Stimulated activated CD8-positive, alpha-beta memory T cell treated with anti-CD3 and anti-CD28 coated beads, Interleukin-4, amount 100 ng/mL, for 48 hours (primary cell): ENCODE measurements around the gene ZC3H4.
"Not testable (repeated sequence)": the region's sequence is repeated elsewhere in the genome, so short reads cannot be mapped to it uniquely, and the experiment has no call there.

Experiments
- DNase-seq: peaks from one replicate; pipeline ENCODE4 v3.0.0-alpha.2; 2020

Gene ZC3H4

DNA sequence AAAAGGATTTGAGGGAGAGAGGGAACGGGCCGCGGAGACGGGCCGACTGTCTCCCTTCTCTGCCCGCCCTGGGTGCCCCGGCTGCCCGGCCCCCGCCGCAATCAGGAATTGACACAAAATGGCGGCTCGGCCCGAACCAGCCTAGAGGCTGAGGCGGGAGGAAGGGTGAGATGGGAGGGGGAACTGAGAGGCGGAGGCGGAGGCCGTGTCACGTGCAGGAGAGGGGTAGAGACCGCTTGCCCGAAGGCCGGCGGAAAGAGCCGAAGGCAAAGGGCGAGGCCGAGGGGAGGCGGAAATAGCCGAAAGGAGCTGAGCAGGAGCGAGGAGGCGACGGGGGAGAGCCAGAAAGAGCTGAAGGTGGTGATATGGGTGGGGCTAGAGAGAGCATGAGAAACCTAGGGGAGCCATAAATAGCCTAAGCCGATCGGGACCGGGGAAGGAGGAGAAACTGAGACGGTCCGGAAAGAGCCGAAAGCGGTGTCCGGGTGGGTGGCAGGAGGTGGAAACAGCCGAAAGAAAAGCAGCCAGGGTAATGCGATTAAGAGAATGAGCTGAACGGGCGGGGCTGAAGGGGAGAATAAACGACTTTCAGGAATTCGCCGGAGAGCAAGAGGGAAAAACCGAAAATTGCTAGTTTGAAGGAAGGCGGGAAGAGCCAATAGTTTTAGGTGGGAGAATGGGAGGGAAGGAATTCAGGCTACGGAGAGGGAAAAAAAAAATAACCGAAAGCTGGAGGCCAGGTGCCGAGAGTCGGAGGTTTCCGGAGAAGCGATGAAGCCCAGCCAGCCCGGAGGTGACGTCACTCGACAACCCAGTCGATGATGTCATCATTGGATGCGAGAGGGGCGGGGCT lies at the start of gene ZC3H4:
Gene ZC3H4 (minus strand): TSS at position 780 of the 853 bp plus-strand sequence. CDS start 1,192 bp downstream, outside the sequence.
- DNase-seq, result peak; percentile 99

DNA sequence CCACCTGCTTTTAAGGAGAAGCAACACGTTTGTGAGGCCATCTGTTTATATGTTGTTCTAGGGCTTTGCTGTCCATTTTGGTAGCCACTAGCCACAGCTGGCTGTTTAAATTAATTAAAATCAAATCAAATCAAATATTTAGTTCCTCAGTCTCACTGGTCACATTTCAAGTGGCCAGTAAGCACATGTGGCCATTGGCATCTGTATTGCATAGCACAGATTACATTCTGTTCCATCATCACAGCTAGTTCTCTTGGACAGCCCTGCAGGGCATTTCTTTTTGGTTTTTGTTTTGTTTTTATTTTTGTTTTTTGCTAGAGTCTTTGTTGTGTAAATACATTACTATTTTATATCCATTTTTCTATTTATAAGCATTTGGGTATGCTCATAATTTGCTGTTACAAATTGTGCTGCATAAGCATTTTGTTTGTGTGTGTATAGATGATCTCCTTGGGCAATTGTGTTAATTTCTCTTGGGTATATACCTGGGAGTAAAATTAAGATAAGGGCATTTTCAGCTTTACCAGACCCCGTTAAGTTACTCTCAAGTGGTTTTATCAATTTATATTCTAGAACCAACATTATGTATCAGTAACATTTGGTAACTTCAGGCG lies 48.4 kb upstream of the ZC3H4 start:
- DNase-seq, result no peak

GRCh38 chr19:47158879-47159503 lies 45.4 kb upstream of the ZC3H4 start:
- peak; percentile 49 for DNase-seq

DNA sequence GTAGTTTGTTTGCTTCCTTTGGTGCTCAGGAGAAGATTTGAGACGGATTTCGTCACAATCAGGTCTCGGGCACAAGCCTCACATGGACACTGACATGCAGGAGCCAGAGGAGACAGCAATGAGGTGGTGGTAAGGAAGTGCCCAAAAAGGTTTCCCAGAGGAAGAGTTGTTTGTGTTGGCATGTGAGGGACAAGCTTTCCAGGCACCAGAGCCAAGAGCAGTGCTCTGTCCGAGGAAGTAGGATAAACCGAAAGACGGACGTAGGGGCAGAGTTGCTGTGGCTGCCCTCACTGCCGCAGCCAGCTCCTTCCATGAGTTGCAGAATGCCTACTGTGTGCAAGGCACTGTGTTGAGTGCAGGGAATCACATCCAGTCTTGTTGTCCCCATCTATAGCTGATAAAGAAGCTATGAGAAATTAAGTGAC lies 44.8 kb upstream of the ZC3H4 start:
- no peak for DNase-seq

- DNase-seq, result peak; percentile 39
Observed at GRCh38 chr19:47157431-47158321, 44.1 kb upstream of the ZC3H4 start.

DNA sequence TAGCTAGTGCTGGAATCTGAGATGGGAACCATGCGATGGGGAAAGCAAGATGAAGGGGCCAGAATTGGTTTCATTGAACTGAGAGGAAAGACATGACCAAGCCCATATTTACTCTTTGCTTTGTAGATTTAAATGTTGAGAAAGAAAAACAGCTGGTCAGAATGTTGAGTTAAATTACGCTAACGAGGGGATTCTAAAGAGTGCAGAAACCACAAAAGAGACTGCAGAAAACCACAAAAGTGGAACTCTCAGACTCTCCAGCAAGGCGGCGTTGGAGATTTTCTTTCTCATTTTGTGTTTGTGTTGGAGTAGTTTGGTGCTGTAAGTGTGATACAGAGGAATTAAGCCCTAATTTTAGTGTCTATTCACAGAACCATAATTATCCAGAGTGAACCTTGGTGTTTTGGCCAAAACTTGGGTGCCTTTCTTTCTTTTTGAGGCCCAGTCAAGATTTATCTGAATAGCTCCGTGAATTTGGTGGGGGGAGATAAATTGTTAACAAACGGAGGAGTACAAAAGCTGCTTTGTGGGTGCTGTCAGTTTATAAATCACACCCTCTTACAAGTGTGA lies 43.4 kb upstream of the ZC3H4 start:
- DNase-seq, result no peak

- DNase-seq, result no peak
Observed at GRCh38 chr19:47155148-47155547, 41.6 kb upstream of the ZC3H4 start.

DNA sequence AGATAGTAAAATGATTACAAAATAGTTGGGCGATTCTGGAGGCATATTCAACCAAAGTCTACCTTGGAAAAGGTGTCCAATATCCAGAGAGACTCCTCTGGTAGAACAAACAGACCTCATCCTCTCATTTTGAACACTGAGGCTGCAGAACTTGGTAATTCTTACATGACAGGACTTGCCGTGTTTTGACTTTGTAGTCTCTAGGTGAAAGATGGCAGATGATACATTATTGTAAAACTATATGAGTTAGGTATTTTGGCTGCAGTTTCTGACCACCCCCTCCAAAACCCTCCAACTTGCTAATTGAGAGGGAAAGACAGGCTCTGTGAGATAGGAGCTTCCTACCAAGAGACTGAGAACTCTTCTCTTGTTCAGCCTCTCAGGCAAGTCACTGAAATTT lies 39.7 kb upstream of the ZC3H4 start:
- DNase-seq, result no peak

GRCh38 chr19:47152632-47153031 lies 39.1 kb upstream of the ZC3H4 start:
- no peak for DNase-seq

GRCh38 chr19:47152205-47152604 lies 38.6 kb upstream of the ZC3H4 start:
- no peak for DNase-seq

GRCh38 chr19:47151627-47152026 lies 38.1 kb upstream of the ZC3H4 start:
- DNase-seq, result no peak

GRCh38 chr19:47146920-47147319 lies 33.3 kb upstream of the ZC3H4 start:
- DNase-seq, result no peak

DNA sequence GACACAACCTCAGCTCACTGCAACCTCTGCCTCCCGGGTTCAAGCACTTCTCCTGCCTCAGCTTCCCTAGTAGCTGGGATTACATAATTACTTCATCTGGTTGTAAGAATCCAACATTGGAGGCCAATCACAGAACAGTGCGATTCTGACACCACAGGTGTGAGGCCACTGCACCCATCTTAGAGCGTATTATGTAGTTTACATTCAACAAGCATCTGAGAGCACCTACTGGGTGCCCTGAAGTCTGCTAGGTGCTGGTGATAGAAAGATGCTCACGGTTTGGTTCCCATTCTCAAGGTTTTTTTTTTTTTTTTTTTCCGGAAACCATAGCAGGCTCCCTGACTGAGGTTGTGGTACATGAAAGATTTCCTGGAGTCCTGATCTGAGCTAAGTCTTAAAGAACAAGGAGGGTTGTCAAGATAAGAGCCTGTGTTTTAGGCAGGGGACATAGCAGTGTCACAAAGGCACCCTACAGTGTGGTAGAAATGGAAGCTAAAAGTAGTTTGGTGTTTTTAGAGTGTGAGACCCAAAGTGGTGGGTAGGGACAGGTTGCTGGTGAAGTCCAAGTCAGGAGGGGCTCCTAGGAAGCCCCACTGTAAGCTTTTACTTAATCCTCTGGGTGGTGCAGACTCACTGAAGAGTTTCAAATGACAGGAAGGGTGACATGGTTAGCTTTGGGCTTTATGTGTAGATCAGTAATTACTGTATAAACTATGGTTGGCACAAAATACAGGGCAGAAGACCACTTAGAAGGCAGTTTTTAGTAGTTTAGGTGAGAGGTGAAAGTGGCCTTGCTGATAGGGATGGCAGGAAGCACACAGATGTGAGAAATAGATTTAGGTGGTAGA lies 32.3 kb upstream of the ZC3H4 start:
- no peak for DNase-seq

- DNase-seq, result no peak
Observed at GRCh38 chr19:47144630-47145029, 31.1 kb upstream of the ZC3H4 start.

DNA sequence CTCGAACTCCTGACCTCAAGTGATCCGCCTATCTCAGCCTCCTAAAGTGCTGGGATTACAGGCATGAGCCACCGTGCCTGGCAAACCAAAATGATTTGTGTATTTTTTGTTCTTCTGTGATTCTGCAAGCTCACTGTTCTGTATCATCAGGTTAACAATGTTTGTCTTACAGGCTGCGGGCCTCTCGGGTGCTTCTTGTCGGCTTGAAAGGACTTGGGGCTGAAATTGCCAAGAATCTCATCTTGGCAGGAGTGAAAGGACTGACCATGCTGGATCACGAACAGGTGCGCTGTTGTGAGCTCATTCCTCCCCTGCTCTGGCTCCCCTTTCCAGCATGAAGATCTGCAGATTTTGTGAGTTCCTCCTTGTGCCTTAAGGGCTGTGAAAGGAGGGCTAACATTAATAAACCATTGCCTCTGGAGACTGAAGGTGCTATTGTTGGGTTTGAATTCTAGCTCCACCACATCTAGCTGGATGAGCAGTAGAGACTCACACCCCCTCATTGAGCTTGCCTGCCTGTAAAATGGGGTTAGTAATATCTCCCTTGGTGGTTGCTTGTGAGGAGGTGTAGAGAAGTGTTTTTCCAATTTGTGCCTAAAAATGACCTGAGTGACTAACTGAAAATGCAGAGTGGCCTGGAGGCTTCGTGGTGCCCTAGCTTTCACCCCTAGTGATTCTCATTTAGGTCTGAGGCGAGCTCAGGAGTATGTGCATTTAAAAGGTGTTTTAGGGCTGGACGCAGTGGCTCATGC lies 29.9 kb upstream of the ZC3H4 start:
- DNase-seq, result no peak

DNA sequence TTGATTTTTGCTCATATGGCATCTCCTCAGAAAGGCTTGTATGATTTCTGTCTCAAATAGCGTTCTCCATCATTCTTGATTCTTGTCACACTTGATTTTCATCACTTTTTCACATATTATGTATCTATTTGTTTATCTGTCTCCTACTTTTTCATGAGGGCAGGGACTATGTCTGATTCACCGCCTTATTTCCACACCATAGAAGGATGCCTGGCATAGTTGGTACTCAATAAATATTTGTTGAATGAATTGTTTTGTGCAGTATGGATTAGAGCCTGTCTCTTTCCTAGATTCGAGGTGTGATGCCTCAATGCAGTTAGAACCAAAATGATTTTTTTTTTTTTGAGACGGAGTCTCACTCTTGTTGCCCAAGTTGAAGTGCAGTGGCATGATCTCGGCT lies 29.2 kb upstream of the ZC3H4 start:
- DNase-seq, result no peak

- DNase-seq, result no peak
Observed at GRCh38 chr19:47141695-47142094, 28.1 kb upstream of the ZC3H4 start.

- not testable (repeated sequence) for DNase-seq
Observed at GRCh38 chr19:47141252-47141651, 27.7 kb upstream of the ZC3H4 start.

DNA sequence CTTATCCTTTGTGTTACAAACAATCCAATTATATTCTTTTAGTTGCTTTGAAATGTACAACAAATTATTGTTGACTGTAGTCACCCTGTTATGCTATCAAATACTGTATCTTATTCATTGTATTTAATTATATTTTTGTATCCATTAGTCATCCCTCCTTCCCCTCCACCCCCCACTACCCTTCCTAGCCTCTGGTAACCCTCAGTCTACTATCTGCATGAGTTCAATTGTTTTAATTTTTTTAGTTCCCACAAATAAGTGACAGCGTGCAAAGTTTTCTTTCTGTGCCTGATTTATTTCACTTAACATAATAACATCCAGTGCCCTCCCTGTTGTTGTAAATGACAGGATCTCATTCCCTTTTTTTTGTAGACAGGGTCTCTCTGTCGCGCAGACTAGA lies 21.6 kb upstream of the ZC3H4 start:
- DNase-seq, result no peak

DNA sequence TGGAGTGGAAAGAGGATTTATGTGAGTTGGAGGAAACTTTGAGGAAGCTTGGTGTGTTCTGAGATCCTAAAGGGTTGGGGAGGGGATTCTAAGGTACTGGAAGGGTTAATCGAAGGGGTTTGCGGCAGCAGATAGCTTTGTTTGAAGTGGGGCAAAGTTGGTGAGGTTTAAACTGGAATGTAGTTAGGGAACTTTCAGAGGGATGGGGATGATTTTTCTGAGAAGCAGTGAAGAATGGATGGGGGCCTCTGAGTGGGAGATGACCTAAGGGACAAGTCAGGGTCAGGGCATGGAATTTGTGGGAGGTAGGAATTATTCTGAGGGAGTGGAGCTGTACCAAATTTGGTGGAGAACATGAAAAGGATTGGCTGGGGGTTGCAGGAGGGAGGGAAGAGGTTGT lies 21.0 kb upstream of the ZC3H4 start:
- no peak for DNase-seq

- no peak for DNase-seq
Observed at GRCh38 chr19:47133021-47133471, 19.5 kb upstream of the ZC3H4 start.
